T-helper 2 cell treated with Interferon-gamma antibody and Interleukin-4, amounts not matched to agents 5 μg/mL and 100 μg/mL, for 36 hours (primary cell): ENCODE results near the gene ABCC2.
"Not testable (repeated sequence)": the region's sequence is repeated elsewhere in the genome, so short reads cannot be mapped to it uniquely, and the experiment has no call there.

Experiments used
- DNase-seq: peaks from one replicate; pipeline ENCODE4 v3.0.0; 2021; ENCODE audit warnings: low spot score
- H3K27ac Mint-ChIP-seq: one replicate; pipeline ENCODE4 v1.8.0; 2021; ENCODE audit warnings: mild to moderate bottlenecking, mixed read lengths
- H3K27me3 Mint-ChIP-seq: one replicate; pipeline ENCODE4 v1.8.0; 2021; ENCODE audit warnings: low read depth, mixed read lengths
- H3K36me3 Mint-ChIP-seq: one replicate; pipeline ENCODE4 v1.8.0; 2021; ENCODE audit warnings: low read depth, mixed read lengths
- H3K4me1 Mint-ChIP-seq: one replicate; pipeline ENCODE4 v1.8.0; 2021; ENCODE audit warnings: low read depth, mixed read lengths
- H3K4me3 Mint-ChIP-seq: one replicate; pipeline ENCODE4 v1.8.0; 2022; ENCODE audit warnings: mild to moderate bottlenecking, moderate library complexity, mixed read lengths
- H3K9me3 Mint-ChIP-seq: one replicate; pipeline ENCODE4 v1.8.0; 2021; ENCODE audit warnings: mixed read lengths

ABCC2 gene

DNA sequence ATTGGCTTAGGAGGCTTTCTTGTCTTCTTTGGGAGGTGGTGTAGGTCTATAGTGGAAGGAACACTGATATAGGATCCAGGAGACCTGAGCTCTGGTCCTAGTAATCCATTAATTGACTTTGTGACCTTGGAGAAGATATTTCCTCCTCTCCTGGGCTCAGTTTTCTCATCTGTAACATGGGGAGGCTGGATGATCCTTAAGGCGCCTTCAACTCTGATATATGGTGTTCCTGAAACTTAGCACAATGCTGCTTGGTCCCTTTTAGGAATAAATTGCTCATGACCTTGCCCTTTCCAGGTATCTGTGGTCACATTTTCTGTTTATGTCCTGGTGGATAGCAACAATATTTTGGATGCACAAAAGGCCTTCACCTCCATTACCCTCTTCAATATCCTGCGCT is 25.3 kb downstream of the ABCC2 start:
- Mint-ChIP-seq H3K9me3 (no peaks in the 10 kb centered on the region), H3K4me3 (no peak overlapping the region), H3K36me3 (no peaks in the 10 kb centered on the region), H3K27ac (no peak overlapping the region), H3K4me1 (no peaks in the 10 kb centered on the region), H3K27me3 (peaks cover 7% of the 10 kb centered on the region)
- DNase-seq, result no peak

DNA sequence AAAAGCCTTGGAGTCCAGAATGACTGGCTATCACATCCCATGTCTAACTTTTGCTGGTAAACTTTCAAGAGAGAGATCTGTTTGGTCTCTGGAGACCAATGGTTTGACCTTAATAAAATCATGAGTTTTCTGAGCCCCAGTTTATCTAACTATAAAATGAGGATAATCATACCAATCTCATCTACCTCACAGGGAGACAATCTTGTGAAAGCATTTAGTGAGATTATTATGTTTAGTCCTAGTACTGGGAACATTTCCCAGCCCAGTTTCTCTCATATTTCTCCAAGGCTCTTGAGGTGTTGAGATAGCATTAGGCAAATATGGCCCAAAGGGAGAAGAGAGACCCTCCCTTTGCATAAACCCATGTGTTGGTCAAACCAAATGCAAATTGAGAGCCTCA is 25.8 kb downstream of the ABCC2 start:
- H3K27me3 Mint-ChIP-seq, result peaks cover 7% of the 10 kb centered on the region
- no peak overlapping the region for H3K27ac Mint-ChIP-seq
- no peaks in the 10 kb centered on the region for H3K36me3 Mint-ChIP-seq
- no peaks in the 10 kb centered on the region for H3K9me3 Mint-ChIP-seq
- H3K4me1 Mint-ChIP-seq, result no peaks in the 10 kb centered on the region
- DNase-seq, result no peak
- no peak overlapping the region for H3K4me3 Mint-ChIP-seq

DNA sequence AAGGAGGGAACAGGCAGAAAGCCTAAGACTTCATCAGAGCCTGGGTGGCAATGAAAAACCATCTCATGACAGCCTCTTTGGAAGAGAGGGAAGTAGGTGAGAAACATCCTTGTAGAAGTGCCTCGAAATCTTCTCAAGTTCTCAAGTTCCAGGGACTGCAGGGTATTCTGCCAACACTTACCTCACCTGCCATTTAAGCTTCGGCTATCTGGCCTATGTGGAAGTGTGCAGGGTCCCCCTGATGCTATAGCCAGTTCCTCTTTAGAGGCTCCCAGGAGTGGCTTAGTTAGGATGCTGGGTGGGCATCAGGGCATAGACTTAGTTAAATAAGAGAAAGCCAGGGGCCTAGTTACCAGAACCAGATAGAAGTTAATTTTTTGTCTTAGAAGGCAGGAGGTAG is 27.0 kb downstream of the ABCC2 start:
- no peak overlapping the region for H3K4me3 Mint-ChIP-seq
- DNase-seq, result no peak
- no peaks in the 10 kb centered on the region for H3K4me1 Mint-ChIP-seq
- H3K27me3 Mint-ChIP-seq, result peaks cover 7% of the 10 kb centered on the region
- no peak overlapping the region for H3K27ac Mint-ChIP-seq
- no peaks in the 10 kb centered on the region for H3K9me3 Mint-ChIP-seq
- no peaks in the 10 kb centered on the region for H3K36me3 Mint-ChIP-seq

DNA sequence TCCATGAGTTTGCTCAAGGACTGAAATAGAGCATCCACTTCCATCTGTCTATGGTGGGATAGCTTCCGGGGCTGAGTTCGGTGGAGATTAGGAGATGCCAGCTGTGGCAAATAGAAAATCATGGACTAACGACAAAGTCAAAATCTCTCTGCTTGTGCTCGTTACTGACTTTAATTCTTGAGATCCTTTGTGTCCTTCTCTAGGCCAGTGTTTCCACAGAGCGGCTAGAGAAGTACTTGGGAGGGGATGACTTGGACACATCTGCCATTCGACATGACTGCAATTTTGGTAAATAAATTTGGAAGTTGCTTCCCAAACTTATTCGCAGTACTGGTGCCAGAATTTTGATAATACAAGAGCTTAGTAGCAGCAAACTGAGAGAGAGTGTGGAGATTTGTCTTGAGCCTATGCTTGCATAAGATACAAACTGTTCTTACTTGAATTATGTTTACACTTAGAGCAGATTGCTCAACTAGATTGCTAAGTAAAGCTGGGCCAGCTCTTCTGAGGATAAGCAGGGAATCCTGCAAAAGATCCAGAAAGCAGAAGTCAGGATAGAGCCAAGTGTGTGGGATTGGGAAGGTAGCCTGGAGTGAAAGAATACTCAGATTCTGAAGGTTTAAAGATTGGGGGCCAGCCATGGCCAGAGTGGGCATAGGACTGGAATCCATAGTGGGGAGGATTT is 27.6 kb downstream of the ABCC2 start:
- H3K36me3 Mint-ChIP-seq, result no peaks in the 10 kb centered on the region
- no peak overlapping the region for H3K27ac Mint-ChIP-seq
- peaks cover 3% of the 10 kb centered on the region for H3K9me3 Mint-ChIP-seq
- H3K4me3 Mint-ChIP-seq, result no peak overlapping the region
- peaks cover 3% of the 10 kb centered on the region for H3K27me3 Mint-ChIP-seq
- no peak for DNase-seq
- no peaks in the 10 kb centered on the region for H3K4me1 Mint-ChIP-seq

DNA sequence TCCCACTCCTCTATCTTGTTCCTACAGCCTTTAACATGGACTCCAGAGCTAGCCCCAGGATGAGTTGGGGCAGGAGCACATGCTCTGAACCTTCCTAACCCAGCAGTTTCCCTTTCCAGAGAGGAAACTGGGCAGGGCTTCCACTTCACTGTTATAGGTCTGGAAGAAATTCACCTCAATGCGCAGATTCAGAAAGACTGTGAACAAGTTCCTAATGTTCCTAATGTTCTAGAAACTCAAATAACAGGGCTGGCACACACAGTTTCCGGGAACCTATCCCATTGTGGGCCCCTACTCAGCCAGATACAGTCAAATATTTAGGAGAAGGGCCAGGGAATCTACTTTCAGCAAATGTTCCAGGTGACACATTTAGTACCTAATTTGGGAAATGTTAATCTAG is 29.7 kb downstream of the ABCC2 start:
- Mint-ChIP-seq H3K9me3 (peaks cover 6% of the 10 kb centered on the region), H3K36me3 (no peaks in the 10 kb centered on the region), H3K4me1 (no peaks in the 10 kb centered on the region), H3K27me3 (no peaks in the 10 kb centered on the region), H3K27ac (no peak overlapping the region), H3K4me3 (no peak overlapping the region)
- no peak for DNase-seq

DNA sequence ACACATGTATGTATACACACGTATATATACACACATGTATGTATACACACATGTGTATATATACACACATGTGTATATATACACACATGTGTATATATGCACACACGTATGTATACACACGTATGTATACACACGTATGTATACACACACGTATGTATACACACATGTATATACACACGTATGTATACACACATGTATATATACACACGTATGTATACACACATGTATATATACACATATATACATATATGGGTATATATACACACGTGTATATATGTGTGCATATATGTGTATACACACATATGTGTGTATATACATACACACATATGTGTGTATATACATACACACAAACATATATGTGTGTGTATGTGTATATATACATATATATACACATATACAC is 31.7 kb downstream of the ABCC2 start:
- Mint-ChIP-seq H3K27me3 (no peaks in the 10 kb centered on the region), H3K4me1 (no peaks in the 10 kb centered on the region), H3K36me3 (no peaks in the 10 kb centered on the region), H3K27ac (no peak overlapping the region), H3K9me3 (peaks cover 6% of the 10 kb centered on the region), H3K4me3 (no peak overlapping the region)
- no peak for DNase-seq

- no peak for DNase-seq
- Mint-ChIP-seq H3K27me3 (no peaks in the 10 kb centered on the region), H3K27ac (no peak overlapping the region)
These were observed 33.2 kb downstream of the ABCC2 start for GRCh38 chr10:99815621-99816020.

GRCh38 chr10:99827936-99828335 is 45.5 kb downstream of the ABCC2 start:
- Mint-ChIP-seq H3K9me3 (peaks cover 6% of the 10 kb centered on the region), H3K4me3 (no peak overlapping the region), H3K27me3 (peaks cover 2% of the 10 kb centered on the region), H3K27ac (no peak overlapping the region), H3K4me1 (peaks cover 3% of the 10 kb centered on the region), H3K36me3 (no peaks in the 10 kb centered on the region)
- no peak for DNase-seq

More at GRCh38 chr10:99815621-99816020, 33.2 kb downstream of the ABCC2 start:
- no peaks in the 10 kb centered on the region for H3K4me1 Mint-ChIP-seq
- H3K36me3 Mint-ChIP-seq, result no peaks in the 10 kb centered on the region
- H3K9me3 Mint-ChIP-seq, result peaks cover 6% of the 10 kb centered on the region
- no peak overlapping the region for H3K4me3 Mint-ChIP-seq

DNA sequence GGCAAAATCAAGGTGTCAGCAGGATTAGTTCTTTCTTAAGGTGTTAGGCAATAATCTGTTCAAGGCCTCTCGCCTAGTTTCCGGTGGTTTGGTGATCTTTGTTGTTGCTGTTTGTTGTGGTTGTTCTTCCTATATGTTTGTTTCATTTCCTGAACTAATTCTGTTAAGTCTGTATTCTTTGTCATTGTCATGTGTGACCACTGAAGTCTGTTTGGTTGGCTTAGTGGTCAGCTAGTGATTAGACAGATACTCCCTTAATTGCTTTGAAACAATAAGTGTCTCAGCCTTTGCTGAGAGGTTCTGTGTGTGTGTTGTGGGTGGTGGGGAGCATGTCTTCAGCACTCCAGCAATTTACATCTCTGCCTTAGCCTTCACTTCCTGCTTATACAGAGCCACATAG is 46.0 kb downstream of the ABCC2 start:
- no peak for DNase-seq
- Mint-ChIP-seq H3K9me3 (peaks cover 6% of the 10 kb centered on the region), H3K36me3 (no peaks in the 10 kb centered on the region), H3K27me3 (peaks cover 2% of the 10 kb centered on the region), H3K4me1 (peaks cover 3% of the 10 kb centered on the region), H3K4me3 (no peak overlapping the region), H3K27ac (no peak overlapping the region)

DNA sequence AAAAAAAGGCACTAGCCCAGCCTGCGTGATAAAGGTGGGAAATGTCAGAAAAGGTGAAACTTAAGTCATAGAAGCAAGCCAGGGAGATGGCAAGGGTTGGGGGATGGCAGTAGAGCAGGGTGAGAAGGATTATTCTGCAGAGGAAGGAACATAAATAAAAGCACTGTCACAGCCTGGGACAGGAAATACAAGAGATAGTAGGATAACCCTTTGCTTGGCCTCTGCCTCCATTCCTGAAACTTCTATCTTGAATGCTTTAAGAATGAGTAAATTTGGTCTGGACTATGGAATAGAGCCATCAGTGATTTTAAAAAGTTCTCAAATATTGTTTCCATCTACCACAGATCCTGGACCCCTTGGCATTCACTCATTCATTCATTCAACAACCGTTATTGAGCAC is 50.0 kb downstream of the ABCC2 start:
- Mint-ChIP-seq H3K4me3 (no peak overlapping the region), H3K4me1 (peaks cover 3% of the 10 kb centered on the region), H3K27ac (no peak overlapping the region)

GRCh38 chr10:99834410-99834809 is 52.0 kb downstream of the ABCC2 start:
- H3K4me1 Mint-ChIP-seq, result no peaks in the 10 kb centered on the region
- H3K9me3 Mint-ChIP-seq, result no peaks in the 10 kb centered on the region
- no peaks in the 10 kb centered on the region for H3K36me3 Mint-ChIP-seq
- no peak overlapping the region for H3K4me3 Mint-ChIP-seq
- peaks cover 2% of the 10 kb centered on the region for H3K27me3 Mint-ChIP-seq
- DNase-seq, result no peak
- no peak overlapping the region for H3K27ac Mint-ChIP-seq

More for the DNA sequence above, 50.0 kb downstream of the ABCC2 start:
- DNase-seq, result no peak
- Mint-ChIP-seq H3K27me3 (peaks cover 2% of the 10 kb centered on the region), H3K9me3 (peaks cover 6% of the 10 kb centered on the region), H3K36me3 (no peaks in the 10 kb centered on the region)

GRCh38 chr10:99835947-99836346 is 53.5 kb downstream of the ABCC2 start:
- H3K36me3 Mint-ChIP-seq, result no peaks in the 10 kb centered on the region
- H3K27me3 Mint-ChIP-seq, result no peaks in the 10 kb centered on the region
- no peaks in the 10 kb centered on the region for H3K9me3 Mint-ChIP-seq
- H3K4me3 Mint-ChIP-seq, result no peak overlapping the region
- H3K27ac Mint-ChIP-seq, result no peak overlapping the region
- no peaks in the 10 kb centered on the region for H3K4me1 Mint-ChIP-seq
- no peak for DNase-seq

- Mint-ChIP-seq H3K36me3 (no peaks in the 10 kb centered on the region), H3K4me1 (no peaks in the 10 kb centered on the region), H3K27me3 (no peaks in the 10 kb centered on the region), H3K27ac (no peak overlapping the region), H3K4me3 (no peak overlapping the region), H3K9me3 (no peaks in the 10 kb centered on the region)
- no peak for DNase-seq
These were observed 54.3 kb downstream of the ABCC2 start for GRCh38 chr10:99836711-99837110.

- DNase-seq, H3K27me3 Mint-ChIP-seq, H3K27ac Mint-ChIP-seq, H3K4me1 Mint-ChIP-seq, H3K4me3 Mint-ChIP-seq, H3K9me3 Mint-ChIP-seq, H3K36me3 Mint-ChIP-seq: not testable (repeated sequence)
These were observed 58.4 kb downstream of the ABCC2 start for GRCh38 chr10:99840859-99841258.

- peaks cover 6% of the 10 kb centered on the region for H3K27me3 Mint-ChIP-seq
- no peaks in the 10 kb centered on the region for H3K36me3 Mint-ChIP-seq
These were observed 59.3 kb downstream of the ABCC2 start for GRCh38 chr10:99841746-99842145.

More at GRCh38 chr10:99841746-99842145, 59.3 kb downstream of the ABCC2 start:
- DNase-seq, result no peak
- Mint-ChIP-seq H3K4me1 (peaks cover 7% of the 10 kb centered on the region), H3K27ac (no peak overlapping the region), H3K4me3 (no peak overlapping the region), H3K9me3 (no peaks in the 10 kb centered on the region)
